ENCODE measurements around the gene SIGLEC1.

GRCh38 chr20:3680701-3681351, 31.6 kb downstream of the SIGLEC1 start:
- no peak for TF ChIP-seq CTCF (IDR thresholded peaks at IDR 0.05; ENCODE audit: insufficient read depth, low read length)
- no peak for TF ChIP-seq POLR2AphosphoS5 (IDR thresholded peaks at IDR 0.05; ENCODE audit: low read depth)
- TF ChIP-seq GABPA (IDR thresholded peaks at IDR 0.05; ENCODE audit: low read depth) = no peak
- no peak for TF ChIP-seq REST (IDR thresholded peaks at IDR 0.05; ENCODE audit: insufficient replicate concordance, low read depth)
- TF ChIP-seq SPI1 (IDR thresholded peaks at IDR 0.05; ENCODE audit: borderline replicate concordance, low read depth) = no peak
